Mesenchymal stem cell (in vitro differentiated cells and primary cell): ENCODE results near the gene CLCN6.

Source experiments
- DNase-seq: peaks from one replicate; pipeline ENCODE4 v3.0.0-alpha.2; 2013
- H2AFZ ChIP-seq: one replicate; pipeline ENCODE4 v1.6.1; 2013; ENCODE audit warnings: low read depth, mild to moderate bottlenecking, control low read depth, inconsistent platforms, low read length, moderate library complexity
- H2AK5ac ChIP-seq: 2 replicates; pipeline ENCODE4 v1.6.1; 2013; ENCODE audit warnings: low read length, moderate library complexity, mild to moderate bottlenecking, inconsistent platforms; ENCODE audit not compliant: severe bottlenecking
- H2BK120ac ChIP-seq: one replicate; pipeline ENCODE4 v1.6.1; 2013; ENCODE audit warnings: low read depth, mild to moderate bottlenecking, inconsistent platforms, low read length, moderate library complexity
- H2BK12ac ChIP-seq, 2 experiments: one replicate each; pipeline ENCODE4 v1.6.1; 2013; ENCODE audit warnings: inconsistent platforms in 2 of 2, low read length in 2 of 2, mild to moderate bottlenecking in 2 of 2, moderate library complexity in 2 of 2, control low read depth in 1 of 2
- H2BK15ac ChIP-seq: one replicate; pipeline ENCODE4 v1.6.1; 2013; ENCODE audit warnings: mild to moderate bottlenecking, low read depth, inconsistent platforms; ENCODE audit not compliant: poor library complexity, severe bottlenecking
- H2BK5ac ChIP-seq: 2 replicates; pipeline ENCODE4 v1.6.1; 2013; ENCODE audit warnings: low read depth, mild to moderate bottlenecking, low read length, control low read depth, inconsistent platforms; ENCODE audit not compliant: poor library complexity, severe bottlenecking
- H3K14ac ChIP-seq, 2 experiments: one replicate each; pipeline ENCODE4 v1.6.1; 2013; ENCODE audit warnings: inconsistent platforms in 2 of 2, low read length in 2 of 2, control low read depth in 1 of 2, mild to moderate bottlenecking in 1 of 2, moderate library complexity in 1 of 2
- H3K18ac ChIP-seq, 2 experiments: one replicate each; pipeline ENCODE4 v1.6.1; 2013; ENCODE audit warnings: inconsistent platforms in 2 of 2, low read length in 2 of 2, control low read depth in 1 of 2, low read depth in 1 of 2, mild to moderate bottlenecking in 1 of 2
- H3K23ac ChIP-seq, 2 experiments: one replicate each; pipeline ENCODE4 v1.6.1; 2013; ENCODE audit warnings: inconsistent platforms in 2 of 2, low read length in 2 of 2, mild to moderate bottlenecking in 2 of 2, moderate library complexity in 2 of 2, control low read depth in 1 of 2
- H3K27ac ChIP-seq: 2 replicates; pipeline ENCODE4 v1.5.1; 2013; ENCODE audit warnings: mild to moderate bottlenecking, moderate library complexity, low read length, control low read depth, inconsistent platforms; ENCODE audit not compliant: poor library complexity, severe bottlenecking
- H3K27me3 ChIP-seq, 2 experiments: 2 replicates each; pipeline versions ENCODE4 v1.6.1 to v1.7.0; 2013; ENCODE audit warnings: low read length in 2 of 2, mild to moderate bottlenecking in 2 of 2, moderate library complexity in 2 of 2, control low read depth in 1 of 2, inconsistent platforms in 1 of 2; ENCODE audit not compliant: control insufficient read depth in 1 of 2, insufficient read depth in 1 of 2
- H3K36me3 ChIP-seq, 2 experiments: 2 replicates each; pipeline versions ENCODE4 v1.6.1 to v1.7.0; 2013; ENCODE audit warnings: low read length in 2 of 2, control low read depth in 1 of 2, inconsistent platforms in 1 of 2, low read depth in 1 of 2, mild to moderate bottlenecking in 1 of 2; ENCODE audit not compliant: insufficient read depth in 2 of 2, control insufficient read depth in 1 of 2
- H3K4ac ChIP-seq, 2 experiments: one replicate each; pipeline ENCODE4 v1.6.1; 2013; ENCODE audit warnings: inconsistent platforms in 2 of 2, low read length in 2 of 2, mild to moderate bottlenecking in 2 of 2, moderate library complexity in 2 of 2, control low read depth in 1 of 2, low read depth in 1 of 2
- H3K4me1 ChIP-seq: 2 replicates; pipeline ENCODE4 v1.6.1; 2013; ENCODE audit warnings: low read depth, low read length, control low read depth; ENCODE audit not compliant: control insufficient read depth, insufficient read depth
- H3K4me2 ChIP-seq: 2 replicates; pipeline ENCODE4 v1.6.1; 2013; ENCODE audit warnings: low read length, mild to moderate bottlenecking, inconsistent platforms; ENCODE audit not compliant: poor library complexity, severe bottlenecking
- H3K4me3 ChIP-seq, 2 experiments: 2 replicates each; pipeline versions ENCODE4 v1.5.1 to v1.7.0; 2013; ENCODE audit warnings: low read length in 2 of 2, mild to moderate bottlenecking in 2 of 2, control low read depth in 1 of 2, low read depth in 1 of 2; ENCODE audit not compliant: insufficient read depth in 1 of 2
- H3K79me1 ChIP-seq: replicated peaks from 2 replicates; pipeline ENCODE4 v1.6.1; 2013; ENCODE audit warnings: mild to moderate bottlenecking, control low read depth, low read length, inconsistent platforms; ENCODE audit not compliant: poor library complexity, severe bottlenecking
- H3K9ac ChIP-seq: 2 replicates; pipeline ENCODE4 v1.7.0; 2013; ENCODE audit warnings: mild to moderate bottlenecking, low read length, moderate library complexity
- H3K9me3 ChIP-seq: 2 replicates; pipeline ENCODE4 v1.7.0; 2013; ENCODE audit warnings: mild to moderate bottlenecking, low read length; ENCODE audit not compliant: control insufficient read depth
- H4K8ac ChIP-seq: one replicate; pipeline ENCODE4 v1.6.1; 2013; ENCODE audit warnings: inconsistent platforms, mild to moderate bottlenecking, low read length, moderate library complexity
- H4K91ac ChIP-seq: one replicate; pipeline ENCODE4 v1.6.1; 2013; ENCODE audit warnings: mild to moderate bottlenecking, low read length, inconsistent platforms
- WGBS: methylation state at CpG from one replicate; pipeline ENCODE4 v1.1.7; 2013; ENCODE audit warnings: mixed read lengths; 5-methylcytosine and 5-hydroxymethylcytosine counted together

The CLCN6 gene

GRCh38 chr1:11886986-11887665 lies 81.1 kb downstream of the CLCN6 start:
- H3K27ac ChIP-seq: no peak overlapping the region
- DNase-seq: no peak
- H4K91ac ChIP-seq: no peak overlapping the region
- no peak overlapping the region for H4K8ac ChIP-seq
- no peak overlapping the region for H2AK5ac ChIP-seq
- no peak overlapping the region for H3K14ac ChIP-seq
- H2BK12ac ChIP-seq: no peak overlapping the region
- H3K4me1 ChIP-seq: peaks cover 8% of the 10 kb centered on the region
- H2BK120ac ChIP-seq: no peak overlapping the region
- no peak overlapping the region for H3K23ac ChIP-seq
- H3K36me3 ChIP-seq: no peaks in the 10 kb centered on the region
- H3K4me2 ChIP-seq: no peak overlapping the region
- H2AFZ ChIP-seq: no peak overlapping the region
- no peaks in the 10 kb centered on the region for H3K79me1 ChIP-seq
- WGBS: 78% methylated on average over 19 of the region's 19 CpGs
- no peak overlapping the region for H3K4ac ChIP-seq
- H3K9ac ChIP-seq: no peak overlapping the region
- no peak overlapping the region for H3K18ac ChIP-seq
- H3K27me3 ChIP-seq: peaks cover 15 to 67% of the 10 kb centered on the region in 2 experiments
- no peak overlapping the region for H2BK5ac ChIP-seq
- H3K9me3 ChIP-seq: no peaks in the 10 kb centered on the region
- H3K4me3 ChIP-seq: no peak overlapping the region
- no peak overlapping the region for H2BK15ac ChIP-seq

GRCh38 chr1:11887666-11888007 lies 81.6 kb downstream of the CLCN6 start:
- 75% methylated on average over 7 of the region's 7 CpGs for WGBS
- H4K91ac ChIP-seq: no peak overlapping the region
- no peak overlapping the region for H2AFZ ChIP-seq
- H2BK5ac ChIP-seq: no peak overlapping the region
- no peak overlapping the region for H2AK5ac ChIP-seq
- H3K4me1 ChIP-seq: peaks cover 8% of the 10 kb centered on the region
- H2BK12ac ChIP-seq: no peak overlapping the region
- no peak overlapping the region for H4K8ac ChIP-seq
- no peak overlapping the region for H2BK120ac ChIP-seq
- H2BK15ac ChIP-seq: no peak overlapping the region
- H3K23ac ChIP-seq: no peak overlapping the region
- no peak overlapping the region for H3K4me3 ChIP-seq
- no peak overlapping the region for H3K27ac ChIP-seq
- H3K9ac ChIP-seq: no peak overlapping the region
- H3K4me2 ChIP-seq: no peak overlapping the region
- H3K27me3 ChIP-seq: peaks cover 19 to 68% of the 10 kb centered on the region in 2 experiments
- no peaks in the 10 kb centered on the region for H3K36me3 ChIP-seq
- H3K79me1 ChIP-seq: no peaks in the 10 kb centered on the region
- H3K4ac ChIP-seq: no peak overlapping the region
- no peak overlapping the region for H3K18ac ChIP-seq
- no peak for DNase-seq
- no peak overlapping the region for H3K14ac ChIP-seq
- no peaks in the 10 kb centered on the region for H3K9me3 ChIP-seq

GRCh38 chr1:11888206-11888876 lies 82.3 kb downstream of the CLCN6 start:
- Histone ChIP-seq H2AFZ (no peak overlapping the region), H3K9me3 (no peaks in the 10 kb centered on the region), H2BK120ac (no peak overlapping the region), H4K91ac (no peak overlapping the region), H3K4me1 (peaks cover 1% of the 10 kb centered on the region), H3K4me3 (no peak overlapping the region), H3K14ac (no peak overlapping the region), H4K8ac (no peak overlapping the region), H3K36me3 (no peaks in the 10 kb centered on the region), H2AK5ac (no peak overlapping the region), H3K79me1 (no peaks in the 10 kb centered on the region), H3K4me2 (no peak overlapping the region), H2BK12ac (no peak overlapping the region), H3K4ac (no peak overlapping the region), H2BK15ac (no peak overlapping the region), H3K27me3 (peaks cover 12 to 68% of the 10 kb centered on the region in 2 experiments), H3K23ac (no peak overlapping the region), H3K9ac (no peak overlapping the region), H2BK5ac (no peak overlapping the region), H3K18ac (no peak overlapping the region), H3K27ac (no peak overlapping the region)
- 83% methylated on average over 15 of the region's 15 CpGs for WGBS
- DNase-seq: no peak

- H3K9me3 ChIP-seq: no peaks in the 10 kb centered on the region
- peaks cover 8 to 72% of the 10 kb centered on the region in 2 experiments for H3K27me3 ChIP-seq
- no peak overlapping the region for H3K9ac ChIP-seq
- H2AK5ac ChIP-seq: no peak overlapping the region
- no peak overlapping the region for H3K4me3 ChIP-seq
- no peak overlapping the region for H2AFZ ChIP-seq
- H3K4ac ChIP-seq: no peak overlapping the region
- no peak overlapping the region for H2BK15ac ChIP-seq
- WGBS: 52% methylated on average over 3 of the region's 3 CpGs
- no peak overlapping the region for H3K27ac ChIP-seq
- no peak overlapping the region for H2BK120ac ChIP-seq
- H2BK5ac ChIP-seq: no peak overlapping the region
- DNase-seq: no peak
- no peaks in the 10 kb centered on the region for H3K36me3 ChIP-seq
- no peak overlapping the region for H3K14ac ChIP-seq
- no peaks in the 10 kb centered on the region for H3K79me1 ChIP-seq
- no peak overlapping the region for H3K18ac ChIP-seq
- no peak overlapping the region for H3K23ac ChIP-seq
- H4K8ac ChIP-seq: no peak overlapping the region
- no peaks in the 10 kb centered on the region for H3K4me1 ChIP-seq
- H3K4me2 ChIP-seq: no peak overlapping the region
- H4K91ac ChIP-seq: no peak overlapping the region
- no peak overlapping the region for H2BK12ac ChIP-seq
Measured at GRCh38 chr1:11888877-11889208, 82.9 kb downstream of the CLCN6 start.
